ENCODE results near the gene HBS1L. TPM values are rescaled to one million over a fixed set of nuclear protein-coding genes. Genes with fewer than 3 reads are reported as not detected.

HBS1L gene
- total and polyA plus RNA-seq, 2 experiments from 2014 or later = 43.0 to 70.6 TPM

DNA sequence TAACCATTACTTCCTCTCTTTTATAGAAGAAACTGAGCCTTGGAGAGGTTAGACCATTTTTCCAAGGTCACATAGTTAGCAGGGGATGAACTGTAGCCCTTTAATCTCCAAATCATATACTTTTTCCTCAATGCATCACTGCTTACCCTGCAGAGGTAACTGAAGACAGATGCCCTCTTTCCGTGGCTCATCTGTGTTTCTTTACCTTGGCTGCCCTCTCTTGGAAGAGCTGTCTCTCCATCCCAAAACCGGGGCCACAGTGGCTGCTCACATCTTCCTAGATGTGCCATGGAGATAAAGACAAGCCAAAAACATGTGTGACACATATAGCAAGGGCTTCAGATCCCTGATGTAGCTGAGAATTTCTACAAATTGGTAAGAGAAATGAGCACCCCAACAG, 104.1 kb downstream of the HBS1L start:
- 53% methylated on average over 2 of the region's 2 CpGs for WGBS (ENCODE audit: low lambda C conversion rate, missing lambda C conversion rate)
- Histone ChIP-seq H3K36me3 (replicated peaks; ENCODE audit: insufficient read depth, low read depth) (no peaks in the 10 kb centered on the region), H2AFZ (no peak overlapping the region), H3K27me3 (no peaks in the 10 kb centered on the region), H3K4me2 (no peak overlapping the region), H3K4me1 (ENCODE audit: insufficient read depth) (no peaks in the 10 kb centered on the region), H3K79me2 (no peaks in the 10 kb centered on the region), H3K9me2 (replicated peaks; ENCODE audit: insufficient read depth) (no peaks in the 10 kb centered on the region), H3K9me3 (ENCODE audit: low read depth) (no peaks in the 10 kb centered on the region), H3K4me3 (no peak overlapping the region), H4K20me1 (ENCODE audit: insufficient read depth, poor library complexity, severe bottlenecking) (no peaks in the 10 kb centered on the region), H3K27ac (no peak overlapping the region)
- DNase-seq (ENCODE audit: low spot score) = no peak
- TF ChIP-seq CTCF (IDR thresholded peaks at IDR 0.05; ENCODE audit: poor library complexity) (no peak), EZH2phosphoT487 (IDR thresholded peaks at IDR 0.05; ENCODE audit: low read depth, severe bottlenecking, unreplicated experiment) (no peak), EZH2 (IDR thresholded peaks at IDR 0.05; ENCODE audit: borderline replicate concordance) (no peak)

GRCh38 chr6:134949927-134950326, 104.7 kb downstream of the HBS1L start, which contains the start of gene ALDH8A1:
Gene ALDH8A1, minus strand, starts transcription at chr6:134950101. Its CDS starts 48 bp downstream, at chr6:134950053.
- no peak for DNase-seq (ENCODE audit: low spot score)
- Histone ChIP-seq H3K9me2 (replicated peaks; ENCODE audit: insufficient read depth) (no peaks in the 10 kb centered on the region), H3K4me3 (no peak within 1 kb of the TSS), H3K27ac (no peak within 1 kb of the TSS), H3K9me3 (ENCODE audit: low read depth) (no peaks in the 10 kb centered on the region), H3K36me3 (replicated peaks; ENCODE audit: insufficient read depth, low read depth) (no peaks in the 10 kb centered on the region), H3K4me2 (peak within 1 kb of the TSS; percentile 3), H2AFZ (no peak within 1 kb of the TSS), H3K27me3 (no peaks in the 10 kb centered on the region), H4K20me1 (ENCODE audit: insufficient read depth, poor library complexity, severe bottlenecking) (no peaks in the 10 kb centered on the region), H3K79me2 (no peaks in the 10 kb centered on the region), H3K4me1 (ENCODE audit: insufficient read depth) (no peaks in the 10 kb centered on the region)
- WGBS (ENCODE audit: low lambda C conversion rate, missing lambda C conversion rate) = 67% methylated on average over 4 of the region's 4 CpGs
- TF ChIP-seq CTCF (IDR thresholded peaks at IDR 0.05; ENCODE audit: poor library complexity) = no peak
- no peak for TF ChIP-seq EZH2phosphoT487 (IDR thresholded peaks at IDR 0.05; ENCODE audit: low read depth, severe bottlenecking, unreplicated experiment)
- no peak for TF ChIP-seq EZH2 (IDR thresholded peaks at IDR 0.05; ENCODE audit: borderline replicate concordance)

- Histone ChIP-seq H4K20me1 (ENCODE audit: insufficient read depth, poor library complexity, severe bottlenecking) (no peaks in the 10 kb centered on the region), H3K9me2 (replicated peaks; ENCODE audit: insufficient read depth) (no peaks in the 10 kb centered on the region), H3K4me2 (no peak overlapping the region), H3K9me3 (ENCODE audit: low read depth) (no peaks in the 10 kb centered on the region), H3K79me2 (no peaks in the 10 kb centered on the region), H3K4me3 (no peak overlapping the region), H2AFZ (no peak overlapping the region), H3K27me3 (no peaks in the 10 kb centered on the region), H3K27ac (no peak overlapping the region), H3K4me1 (ENCODE audit: insufficient read depth) (no peaks in the 10 kb centered on the region), H3K36me3 (replicated peaks; ENCODE audit: insufficient read depth, low read depth) (no peaks in the 10 kb centered on the region)
- DNase-seq (ENCODE audit: low spot score) = no peak
- 96% methylated on average over 1 of the region's 1 CpG for WGBS (ENCODE audit: low lambda C conversion rate, missing lambda C conversion rate)
- TF ChIP-seq EZH2 (IDR thresholded peaks at IDR 0.05; ENCODE audit: borderline replicate concordance) (no peak), CTCF (IDR thresholded peaks at IDR 0.05; ENCODE audit: poor library complexity) (no peak), EZH2phosphoT487 (IDR thresholded peaks at IDR 0.05; ENCODE audit: low read depth, severe bottlenecking, unreplicated experiment) (no peak)
Measured at GRCh38 chr6:134948691-134949090, 105.9 kb downstream of the HBS1L start.

GRCh38 chr6:134948142-134948541, 106.5 kb downstream of the HBS1L start:
- Histone ChIP-seq H3K9me3 (ENCODE audit: low read depth) (no peaks in the 10 kb centered on the region), H3K79me2 (no peaks in the 10 kb centered on the region), H3K27ac (no peak overlapping the region), H3K4me1 (ENCODE audit: insufficient read depth) (no peaks in the 10 kb centered on the region), H3K27me3 (no peaks in the 10 kb centered on the region), H2AFZ (no peak overlapping the region), H3K9me2 (replicated peaks; ENCODE audit: insufficient read depth) (no peaks in the 10 kb centered on the region), H3K4me2 (no peak overlapping the region), H3K36me3 (replicated peaks; ENCODE audit: insufficient read depth, low read depth) (no peaks in the 10 kb centered on the region), H3K4me3 (no peak overlapping the region), H4K20me1 (ENCODE audit: insufficient read depth, poor library complexity, severe bottlenecking) (no peaks in the 10 kb centered on the region)
- no peak for DNase-seq (ENCODE audit: low spot score)
- TF ChIP-seq EZH2 (IDR thresholded peaks at IDR 0.05; ENCODE audit: borderline replicate concordance) = no peak
- no peak for TF ChIP-seq CTCF (IDR thresholded peaks at IDR 0.05; ENCODE audit: poor library complexity)
- TF ChIP-seq EZH2phosphoT487 (IDR thresholded peaks at IDR 0.05; ENCODE audit: low read depth, severe bottlenecking, unreplicated experiment) = no peak

Measured in hepatocyte (in vitro differentiated cells).